ENCODE data around the gene ANO2.

The ANO2 gene

GRCh38 chr12:5730962-5731361, 214.1 kb downstream of the ANO2 start:
- no peak overlapping the region for H3K4me3 ChIP-seq (ENCODE audit: low read depth, low read length)
- TF ChIP-seq POLR2A (IDR thresholded peaks at IDR 0.05; ENCODE audit: extremely low read depth, insufficient read length): no peak
- TF ChIP-seq CTCF (IDR thresholded peaks at IDR 0.05; ENCODE audit: low read depth, low read length): no peak
- TF ChIP-seq MAX (IDR thresholded peaks at IDR 0.05; ENCODE audit: low read depth, low read length): no peak
- TF ChIP-seq MYC (IDR thresholded peaks at IDR 0.05; ENCODE audit: low read depth, low read length): no peak
- no peak for DNase-seq (ENCODE audit: low read depth)

DNA sequence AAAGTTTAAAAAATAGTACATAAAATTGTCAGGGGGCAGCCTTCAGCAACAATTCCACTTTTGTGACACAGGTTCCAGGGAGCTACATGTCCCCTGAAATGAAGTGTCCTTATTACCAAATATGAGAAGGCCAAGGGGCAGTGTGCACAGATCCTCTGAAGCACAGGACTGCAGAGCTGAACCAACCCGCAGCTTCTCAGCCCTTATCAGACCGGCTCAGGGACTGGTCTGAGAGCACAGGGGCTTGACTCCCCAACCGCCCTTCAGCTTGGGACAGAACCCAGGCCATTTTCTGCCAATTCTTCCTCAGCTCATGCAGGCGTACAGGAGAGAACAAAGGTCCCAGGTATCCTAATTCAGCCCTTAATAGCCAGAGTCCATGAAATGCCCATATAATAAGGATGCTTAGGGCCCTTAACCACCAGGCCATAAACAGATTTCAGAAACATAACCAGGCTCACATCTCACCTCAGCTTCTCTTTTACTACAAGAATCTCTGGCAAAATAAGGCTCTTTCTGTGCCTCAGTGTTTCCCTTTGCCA, 221.3 kb downstream of the ANO2 start:
- no peak overlapping the region for H3K4me3 ChIP-seq (ENCODE audit: low read depth, low read length)
- no peak for DNase-seq (ENCODE audit: low read depth)
- TF ChIP-seq MYC (IDR thresholded peaks at IDR 0.05; ENCODE audit: low read depth, low read length) (no peak), MAX (IDR thresholded peaks at IDR 0.05; ENCODE audit: low read depth, low read length) (no peak), POLR2A (IDR thresholded peaks at IDR 0.05; ENCODE audit: extremely low read depth, insufficient read length) (no peak), CTCF (IDR thresholded peaks at IDR 0.05; ENCODE audit: low read depth, low read length) (no peak)

GRCh38 chr12:5723071-5723470, 222.0 kb downstream of the ANO2 start:
- H3K4me3 ChIP-seq (ENCODE audit: low read depth, low read length): no peak overlapping the region
- no peak for DNase-seq (ENCODE audit: low read depth)
- TF ChIP-seq MYC (IDR thresholded peaks at IDR 0.05; ENCODE audit: low read depth, low read length) (no peak), CTCF (IDR thresholded peaks at IDR 0.05; ENCODE audit: low read depth, low read length) (no peak), MAX (IDR thresholded peaks at IDR 0.05; ENCODE audit: low read depth, low read length) (no peak), POLR2A (IDR thresholded peaks at IDR 0.05; ENCODE audit: extremely low read depth, insufficient read length) (no peak)

GRCh38 chr12:5720381-5721005, 224.6 kb downstream of the ANO2 start:
- TF ChIP-seq CTCF (IDR thresholded peaks at IDR 0.05; ENCODE audit: low read depth, low read length) (no peak), MAX (IDR thresholded peaks at IDR 0.05; ENCODE audit: low read depth, low read length) (no peak), POLR2A (IDR thresholded peaks at IDR 0.05; ENCODE audit: extremely low read depth, insufficient read length) (no peak), MYC (IDR thresholded peaks at IDR 0.05; ENCODE audit: low read depth, low read length) (no peak)

GRCh38 chr12:5718680-5719079, 226.4 kb downstream of the ANO2 start:
- DNase-seq (ENCODE audit: low read depth): no peak
- H3K4me3 ChIP-seq (ENCODE audit: low read depth, low read length): no peak overlapping the region
- no peak for TF ChIP-seq POLR2A (IDR thresholded peaks at IDR 0.05; ENCODE audit: extremely low read depth, insufficient read length)
- no peak for TF ChIP-seq MYC (IDR thresholded peaks at IDR 0.05; ENCODE audit: low read depth, low read length)
- no peak for TF ChIP-seq MAX (IDR thresholded peaks at IDR 0.05; ENCODE audit: low read depth, low read length)
- no peak for TF ChIP-seq CTCF (IDR thresholded peaks at IDR 0.05; ENCODE audit: low read depth, low read length)

More at GRCh38 chr12:5720381-5721005, 224.6 kb downstream of the ANO2 start:
- H3K4me3 ChIP-seq (ENCODE audit: low read depth, low read length): no peak overlapping the region
- DNase-seq (ENCODE audit: low read depth): no peak

Data from NB4 (cell line).